CD8-positive, alpha-beta memory T cell (primary cell): ENCODE data around the gene HSPB7. TPM values are rescaled to one million over a fixed set of nuclear protein-coding genes. Genes with fewer than 3 reads are reported as not detected.

Experiments
- CTCF ChIA-PET: fragments of 350-600 bp; sonication (Branson Sonifier 250); formaldehyde crosslinking; loops from one replicate; lab custom pipeline; 2021; ENCODE audit warnings: antibody characterized with exemption; lab: Charles Lee
- POLR2A ChIA-PET: fragments of 350-600 bp; sonication (Branson Sonifier 250); formaldehyde crosslinking; loops from one replicate; lab custom pipeline; 2021; ENCODE audit warnings: antibody characterized with exemption; lab: Charles Lee
- DNase-seq, 5 donors: peaks; one replicate each; pipeline versions ENCODE4 v3.0.0 to v3.0.0-alpha.2; 2020 to 2022; ENCODE audit warnings: mixed read lengths in 1 of 5
- H3K27ac ChIP-seq: one replicate; pipeline ENCODE4 v1.7.0; 2013; ENCODE audit warnings: low read depth, mild to moderate bottlenecking, low read length, moderate library complexity
- H3K27me3 ChIP-seq: 2 replicates; pipeline ENCODE4 v1.7.0; 2013; ENCODE audit warnings: low read length, mild to moderate bottlenecking; ENCODE audit not compliant: insufficient read depth, poor library complexity, severe bottlenecking
- H3K36me3 ChIP-seq: 2 replicates; pipeline ENCODE4 v1.7.0; 2013; ENCODE audit warnings: mild to moderate bottlenecking, low read length, moderate library complexity; ENCODE audit not compliant: insufficient read depth
- H3K4me1 ChIP-seq: 2 replicates; pipeline ENCODE4 v1.7.0; 2013; ENCODE audit warnings: mild to moderate bottlenecking, low read length, moderate library complexity; ENCODE audit not compliant: insufficient read depth
- H3K4me3 ChIP-seq: 2 replicates; pipeline ENCODE4 v1.7.0; 2013; ENCODE audit warnings: mild to moderate bottlenecking, low read length
- H3K9me3 ChIP-seq: 2 replicates; pipeline ENCODE4 v1.7.0; 2013; ENCODE audit warnings: mild to moderate bottlenecking, low read length
- H3K27ac Mint-ChIP-seq, 8 donors: one replicate each; pipeline ENCODE4 v1.8.0; 2020 to 2021; ENCODE audit warnings: mixed read lengths in 8 of 8, mild to moderate bottlenecking in 6 of 8, inconsistent platforms in 3 of 8, moderate library complexity in 3 of 8
- H3K27me3 Mint-ChIP-seq, 2 donors: one replicate each; pipeline ENCODE4 v1.8.0; 2020 to 2021; ENCODE audit warnings: mixed read lengths in 2 of 2, mild to moderate bottlenecking in 1 of 2, moderate library complexity in 1 of 2
- H3K36me3 Mint-ChIP-seq, 3 donors: one replicate each; pipeline ENCODE4 v1.8.0; 2020 to 2021; ENCODE audit warnings: mixed read lengths in 3 of 3, inconsistent platforms in 1 of 3, mild to moderate bottlenecking in 1 of 3
- H3K4me1 Mint-ChIP-seq, 3 donors: one replicate each; pipeline ENCODE4 v1.8.0; 2020 to 2021; ENCODE audit warnings: mixed read lengths in 3 of 3, inconsistent platforms in 1 of 3, mild to moderate bottlenecking in 1 of 3
- H3K4me3 Mint-ChIP-seq, 7 donors: one replicate each; pipeline ENCODE4 v1.8.0; 2020 to 2021; ENCODE audit warnings: mixed read lengths in 7 of 7, mild to moderate bottlenecking in 6 of 7, moderate library complexity in 4 of 7, inconsistent platforms in 2 of 7
- H3K9me3 Mint-ChIP-seq, 5 donors: one replicate each; pipeline ENCODE4 v1.8.0; 2020 to 2022; ENCODE audit warnings: mixed read lengths in 5 of 5, mild to moderate bottlenecking in 3 of 5, moderate library complexity in 2 of 5, inconsistent platforms in 1 of 5
- polyA plus RNA-seq: library from polyadenylated mRNA; unstranded; fragments of 300-500 nt; fragmentation: Illumina TruSeq; gene quantifications from one replicate; pipeline ENCODE4 v1.2.3, GENCODE V29; 2021
- total RNA-seq, 2 experiments: library from RNA; stranded (reverse); gene quantifications; one replicate each; pipeline ENCODE4 v1.2.3, GENCODE V29; 2021

Gene HSPB7
- total and polyA plus RNA-seq, 3 experiments from 2014 or later, result not detected

DNA sequence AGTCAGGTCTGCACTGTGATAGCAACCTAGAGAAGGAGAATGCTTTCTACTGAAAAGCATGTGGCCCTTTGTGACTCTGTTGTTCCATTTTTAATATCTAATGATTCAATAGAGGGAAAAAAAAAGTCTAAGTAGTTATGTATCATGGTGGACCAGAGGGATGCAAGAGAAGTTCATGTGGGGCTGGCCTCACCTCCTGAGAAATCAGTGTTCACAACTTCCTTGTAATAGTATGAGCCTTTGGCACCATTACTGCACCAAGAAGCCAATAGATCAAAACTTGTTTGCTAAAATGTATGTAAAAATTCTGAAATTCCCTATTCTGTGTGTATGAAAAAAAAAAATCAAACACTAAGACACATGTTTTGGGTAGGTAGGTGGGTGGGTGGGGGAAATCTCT, 46.9 kb downstream of the HSPB7 start:
- Mint-ChIP-seq H3K4me1 (peaks cover 40 to 74% (median 59%) of the 10 kb centered on the region in 3 donors), H3K4me3 (peak overlapping the region in 1 of 7 donors; percentile 67), H3K36me3 (peaks cover 12 to 49% (median 18%) of the 10 kb centered on the region in 3 donors), H3K9me3 (no peaks in the 10 kb centered on the region), H3K27me3 (no peaks in the 10 kb centered on the region), H3K27ac (no peak overlapping the region)
- DNase-seq, result no peak
- POLR2A ChIA-PET, result no interaction called here
- CTCF ChIA-PET, result no interaction called here
- peaks cover 28% of the 10 kb centered on the region for H3K4me1 ChIP-seq
- no peak overlapping the region for H3K4me3 ChIP-seq
- peaks cover 11% of the 10 kb centered on the region for H3K36me3 ChIP-seq
- no peaks in the 10 kb centered on the region for H3K9me3 ChIP-seq
- H3K27me3 ChIP-seq, result no peaks in the 10 kb centered on the region
- no peak overlapping the region for H3K27ac ChIP-seq

- Mint-ChIP-seq H3K4me1 (peaks cover 45 to 77% (median 63%) of the 10 kb centered on the region in 3 donors), H3K27me3 (no peaks in the 10 kb centered on the region), H3K9me3 (no peaks in the 10 kb centered on the region), H3K4me3 (peak overlapping the region in 1 of 7 donors; percentile 44), H3K27ac (no peak overlapping the region), H3K36me3 (peaks cover 12 to 48% (median 18%) of the 10 kb centered on the region in 3 donors)
- ChIA-PET CTCF (no interaction called here), POLR2A (no interaction called here)
- H3K4me1 ChIP-seq, result peaks cover 29% of the 10 kb centered on the region
- no peak for DNase-seq
- no peak overlapping the region for H3K4me3 ChIP-seq
- no peak overlapping the region for H3K27ac ChIP-seq
- H3K27me3 ChIP-seq, result no peaks in the 10 kb centered on the region
- no peaks in the 10 kb centered on the region for H3K9me3 ChIP-seq
- H3K36me3 ChIP-seq, result peaks cover 11% of the 10 kb centered on the region
Observed at GRCh38 chr1:15969321-15969880, 48.4 kb downstream of the HSPB7 start.

- H3K9me3 ChIP-seq, result no peaks in the 10 kb centered on the region
- no peaks in the 10 kb centered on the region for H3K27me3 Mint-ChIP-seq
- H3K27me3 ChIP-seq, result no peaks in the 10 kb centered on the region
- H3K36me3 Mint-ChIP-seq, result peaks cover 12 to 42% (median 13%) of the 10 kb centered on the region in 3 donors
- no peaks in the 10 kb centered on the region for H3K9me3 Mint-ChIP-seq
- no peak overlapping the region for H3K4me3 ChIP-seq
- H3K27ac Mint-ChIP-seq, result peak overlapping the region in 4 of 8 donors; percentile 12 to 82 (median 39)
- H3K4me1 ChIP-seq, result peaks cover 27% of the 10 kb centered on the region
- H3K27ac ChIP-seq, result no peak overlapping the region
- no peak overlapping the region for H3K4me3 Mint-ChIP-seq
- peaks cover 50 to 80% (median 68%) of the 10 kb centered on the region in 3 donors for H3K4me1 Mint-ChIP-seq
- no peak for DNase-seq
- ChIA-PET POLR2A (no interaction called here), CTCF (no interaction called here)
- H3K36me3 ChIP-seq, result peaks cover 11% of the 10 kb centered on the region
Observed at GRCh38 chr1:15968172-15968571, 49.7 kb downstream of the HSPB7 start.

GRCh38 chr1:15966956-15967344, 50.9 kb downstream of the HSPB7 start:
- no peak for DNase-seq
- no peaks in the 10 kb centered on the region for H3K27me3 Mint-ChIP-seq
- H3K27ac Mint-ChIP-seq, result peak overlapping the region in 3 of 8 donors; percentile 38 to 75 (median 68)
- peaks cover 48 to 78% (median 60%) of the 10 kb centered on the region in 3 donors for H3K4me1 Mint-ChIP-seq
- POLR2A ChIA-PET, result no interaction called here
- H3K36me3 ChIP-seq, result peaks cover 2% of the 10 kb centered on the region
- peaks cover 27% of the 10 kb centered on the region for H3K4me1 ChIP-seq
- H3K27me3 ChIP-seq, result no peaks in the 10 kb centered on the region
- no peak overlapping the region for H3K4me3 ChIP-seq
- H3K36me3 Mint-ChIP-seq, result peaks cover 3 to 33% (median 6%) of the 10 kb centered on the region in 3 donors
- H3K9me3 ChIP-seq, result no peaks in the 10 kb centered on the region
- no peaks in the 10 kb centered on the region for H3K9me3 Mint-ChIP-seq
- no peak overlapping the region for H3K27ac ChIP-seq
- H3K4me3 Mint-ChIP-seq, result peak overlapping the region in 3 of 7 donors; percentile 19 to 56 (median 21)
- CTCF ChIA-PET, result no interaction called here

DNA sequence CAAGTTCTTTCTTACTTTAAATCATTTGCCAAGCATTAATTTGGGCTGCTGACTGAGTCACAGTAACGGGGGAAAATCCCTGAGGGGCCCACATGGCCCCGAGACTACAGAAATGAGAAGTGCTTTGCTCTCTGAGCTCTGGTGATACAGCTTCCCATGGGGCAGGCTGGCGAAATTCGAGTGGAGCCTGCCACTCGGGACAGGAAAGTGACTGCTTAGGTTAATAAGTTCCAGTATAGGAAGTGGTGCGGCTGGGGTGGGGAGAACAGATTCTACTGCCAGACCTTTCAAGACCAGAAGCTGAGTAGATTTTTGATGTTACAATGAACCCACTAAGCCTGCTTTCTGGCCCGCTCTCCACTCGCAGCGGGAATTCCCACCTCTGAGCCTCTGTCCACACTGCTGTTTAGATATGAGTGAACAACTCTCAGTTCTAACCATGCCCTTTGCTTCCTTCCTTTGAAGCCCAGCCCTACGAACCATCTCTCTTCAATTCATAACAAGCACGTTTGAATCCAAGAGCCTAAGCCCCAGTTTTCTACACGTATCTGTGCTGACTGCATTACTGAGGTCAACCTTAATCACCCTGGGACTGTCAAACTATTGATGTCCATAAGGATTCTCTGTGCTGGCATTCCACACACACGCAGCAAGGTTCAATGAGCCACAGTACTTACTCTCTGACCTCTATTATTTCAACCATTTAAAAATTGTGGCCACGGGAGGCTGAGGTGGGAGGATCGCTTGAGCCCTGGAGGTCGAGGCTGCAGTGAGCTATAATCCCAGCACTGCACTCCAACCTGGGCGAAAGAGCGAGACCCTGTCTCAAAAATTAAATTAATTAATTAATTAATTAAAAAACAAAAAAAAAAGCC, 51.5 kb downstream of the HSPB7 start:
- no peaks in the 10 kb centered on the region for H3K9me3 Mint-ChIP-seq
- peaks cover 27% of the 10 kb centered on the region for H3K4me1 ChIP-seq
- peak overlapping the region; percentile 13 for H3K27ac ChIP-seq
- peaks cover 3 to 34% (median 6%) of the 10 kb centered on the region in 3 donors for H3K36me3 Mint-ChIP-seq
- peaks cover 46 to 80% (median 58%) of the 10 kb centered on the region in 3 donors for H3K4me1 Mint-ChIP-seq
- H3K27me3 Mint-ChIP-seq, result no peaks in the 10 kb centered on the region
- DNase-seq, result peak; percentile 21 to 63 (median 26)
- ChIA-PET POLR2A (no interaction called here), CTCF (no interaction called here)
- peak overlapping the region; percentile 3 for H3K4me3 ChIP-seq
- H3K9me3 ChIP-seq, result no peaks in the 10 kb centered on the region
- no peaks in the 10 kb centered on the region for H3K27me3 ChIP-seq
- H3K4me3 Mint-ChIP-seq, result peak overlapping the region; percentile 31 to 86 (median 67)
- H3K36me3 ChIP-seq, result no peaks in the 10 kb centered on the region
- H3K27ac Mint-ChIP-seq, result peak overlapping the region; percentile 81 to 96 (median 88)

DNA sequence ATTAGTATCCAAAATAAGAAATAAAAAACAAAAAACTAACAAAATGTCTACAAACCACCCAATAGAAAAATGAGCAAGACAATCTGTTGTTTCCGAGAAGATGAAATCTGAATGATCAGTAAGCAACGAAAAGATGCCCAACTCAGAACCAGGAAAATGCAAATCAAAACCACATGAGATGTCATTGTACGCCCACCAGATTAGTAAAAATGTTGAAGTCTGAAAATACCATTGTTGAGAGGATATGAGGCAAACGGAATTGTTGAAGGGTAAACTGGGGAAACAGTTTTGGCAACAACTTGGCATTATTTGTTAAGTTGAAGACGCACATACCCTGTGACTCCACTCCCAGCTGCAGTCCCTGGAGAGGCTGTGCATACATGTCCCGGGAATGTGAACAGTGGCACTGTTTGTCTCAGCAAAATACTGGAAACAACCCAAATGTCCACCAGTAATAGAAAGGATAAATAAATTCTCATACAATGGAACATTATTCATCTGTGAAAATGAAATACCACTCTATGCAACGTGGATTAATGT, 52.5 kb downstream of the HSPB7 start:
- Mint-ChIP-seq H3K27ac (peak overlapping the region; percentile 33 to 92 (median 85)), H3K9me3 (no peaks in the 10 kb centered on the region), H3K4me1 (peaks cover 49 to 85% (median 65%) of the 10 kb centered on the region in 3 donors), H3K36me3 (peaks cover 3 to 36% (median 6%) of the 10 kb centered on the region in 3 donors), H3K27me3 (no peaks in the 10 kb centered on the region), H3K4me3 (peak overlapping the region; percentile 1 to 86 (median 67))
- no peak overlapping the region for H3K27ac ChIP-seq
- POLR2A ChIA-PET, result interaction anchor here (0.8 kb wide), 1 partner anchor 47 kb away, joined by 5 read pairs; no protein-coding TSS in a partner anchor
- H3K27me3 ChIP-seq, result no peaks in the 10 kb centered on the region
- no peaks in the 10 kb centered on the region for H3K36me3 ChIP-seq
- no peak overlapping the region for H3K4me3 ChIP-seq
- CTCF ChIA-PET, result interaction anchor here (1.9 kb wide), 1 partner anchor 150 kb away, joined by 5 read pairs; no protein-coding TSS in a partner anchor
- DNase-seq, result no peak
- H3K9me3 ChIP-seq, result no peaks in the 10 kb centered on the region
- peaks cover 27% of the 10 kb centered on the region for H3K4me1 ChIP-seq
